MCF 10A (cell line): Measurements from ENCODE around the gene SGCD. TPM values are rescaled to one million over a fixed set of nuclear protein-coding genes. Genes with fewer than 3 reads are reported as not detected.

Source experiments
- Bru-seq: library from RNA; stranded (reverse); fragments of 400-500 nt; gene quantifications from one replicate; lab custom pipeline; 2021; lab: Mats Ljungman, UMichigan
- BruChase-seq, 2 experiments: library from RNA; stranded (reverse); fragments of 400-500 nt; gene quantifications; one replicate each; lab custom pipeline; 2021; lab: Mats Ljungman, UMichigan
- BruUV-seq: library from RNA; stranded (reverse); fragments of 400-500 nt; replicated peaks from 2 replicates; lab custom pipeline; 2021; lab: Mats Ljungman, UMichigan
- CTCF ChIA-PET: fragments of 300-600 bp; sonication (Branson Sonifier 250); formaldehyde crosslinking; extraction: SDS; loops from one replicate; lab custom pipeline; 2021; ENCODE audit warnings: antibody characterized with exemption, inconsistent platforms; lab: Yijun Ruan, JAX
- POLR2A ChIA-PET: fragments of 300-600, 350-650 bp; sonication (Branson Sonifier 250); formaldehyde crosslinking; extraction: SDS; loops from one replicate; lab custom pipeline; 2020; ENCODE audit warnings: antibody characterized with exemption, inconsistent platforms; lab: Yijun Ruan, JAX
- DNase-seq: peaks from one replicate; pipeline ENCODE4 v3.0.0-alpha.2; 2018; ENCODE audit not compliant: unreplicated experiment
- H3K27ac Mint-ChIP-seq: one replicate; pipeline ENCODE4 v1.8.0; 2022; ENCODE audit warnings: mild to moderate bottlenecking, low read depth, mixed read lengths; ENCODE audit not compliant: unreplicated experiment
- H3K27me3 Mint-ChIP-seq: one replicate; pipeline ENCODE4 v1.8.0; 2022; ENCODE audit warnings: mixed read lengths; ENCODE audit not compliant: insufficient read depth, unreplicated experiment
- H3K36me3 Mint-ChIP-seq: one replicate; pipeline ENCODE4 v1.8.0; 2022; ENCODE audit warnings: mild to moderate bottlenecking, moderate library complexity, mixed read lengths; ENCODE audit not compliant: insufficient read depth, unreplicated experiment
- H3K4me1 Mint-ChIP-seq: one replicate; pipeline ENCODE4 v1.8.0; 2022; ENCODE audit warnings: mixed read lengths; ENCODE audit not compliant: insufficient read depth, unreplicated experiment
- H3K4me3 Mint-ChIP-seq: one replicate; pipeline ENCODE4 v1.8.0; 2022; ENCODE audit warnings: mild to moderate bottlenecking, moderate library complexity, mixed read lengths; ENCODE audit not compliant: unreplicated experiment
- H3K9me3 Mint-ChIP-seq: one replicate; pipeline ENCODE4 v1.8.0; 2022; ENCODE audit warnings: mixed read lengths; ENCODE audit not compliant: unreplicated experiment
- intact Hi-C: fragments of 100-400 bp; cut with micrococcal nuclease; formaldehyde crosslinking; loops from 2 replicates; pipeline ENCODE4 v1.14.1; 2022
- long read RNA-seq: library from polyadenylated mRNA; stranded (forward); transcript quantifications from one replicate; pipeline ENCODE4 v2.0.0, GENCODE V29; 2022
- total RNA-seq: library from RNA; stranded (reverse); gene quantifications from 2 replicates; pipeline ENCODE4 v1.2.3, GENCODE V29; 2022
- TF ChIP-seq, protein P1 (sequence below): fragments of 200-600 bp; IDR thresholded peaks from one replicate; pipeline ENCODE4 v1.8.0; 2022; ENCODE audit warnings: antibody characterized with exemption, mild to moderate bottlenecking; ENCODE audit not compliant: unreplicated experiment

Gene SGCD
- 0.14 TPM in 1 of 2 replicates, not detected in the other for total RNA-seq
- percentile 8 among the genes with signal in this experiment for Bru-seq, nascent RNA
- BruChase-seq, experiment 1, labeled RNA remaining after a 6-hour chase, result percentile 7 among the genes with signal in this experiment
- BruChase-seq, experiment 2, labeled RNA remaining after a 2-hour chase, result percentile 6 among the genes with signal in this experiment
- long read RNA-seq, result 0 reads

DNA sequence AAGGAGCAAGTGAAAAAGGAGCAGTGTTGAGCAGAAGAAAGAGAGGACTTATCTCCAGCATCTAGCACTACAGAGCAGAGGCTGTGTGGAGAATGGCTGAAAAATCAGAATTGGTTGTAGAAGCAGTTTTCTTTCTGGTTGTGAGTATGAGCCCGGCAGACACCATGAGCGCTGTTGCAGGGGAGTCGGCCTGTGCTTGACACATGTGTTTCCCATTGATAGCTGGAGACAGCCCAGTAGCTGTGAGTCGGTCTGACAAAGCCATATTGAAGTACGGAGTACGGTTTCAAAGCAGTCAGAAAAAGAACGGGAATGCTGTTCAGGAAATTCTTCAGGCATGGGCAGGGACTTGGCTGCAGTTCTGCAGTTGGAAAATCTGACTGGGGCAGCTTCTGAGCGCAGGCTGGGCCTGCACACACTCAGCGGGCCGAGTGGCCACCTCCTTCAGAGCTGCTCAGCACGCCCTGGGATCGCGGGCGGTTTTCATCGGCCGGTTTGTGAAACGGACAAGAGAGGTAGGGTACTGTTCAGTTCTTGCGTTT, at the start of gene SGCD:
SGCD (plus strand) TSS at position 447 of the 542 bp plus-strand sequence.
- H3K27ac Mint-ChIP-seq, result peak within 1 kb of the TSS; percentile 3
- peak; percentile 9 for DNase-seq
- TF ChIP-seq, protein P1, sequence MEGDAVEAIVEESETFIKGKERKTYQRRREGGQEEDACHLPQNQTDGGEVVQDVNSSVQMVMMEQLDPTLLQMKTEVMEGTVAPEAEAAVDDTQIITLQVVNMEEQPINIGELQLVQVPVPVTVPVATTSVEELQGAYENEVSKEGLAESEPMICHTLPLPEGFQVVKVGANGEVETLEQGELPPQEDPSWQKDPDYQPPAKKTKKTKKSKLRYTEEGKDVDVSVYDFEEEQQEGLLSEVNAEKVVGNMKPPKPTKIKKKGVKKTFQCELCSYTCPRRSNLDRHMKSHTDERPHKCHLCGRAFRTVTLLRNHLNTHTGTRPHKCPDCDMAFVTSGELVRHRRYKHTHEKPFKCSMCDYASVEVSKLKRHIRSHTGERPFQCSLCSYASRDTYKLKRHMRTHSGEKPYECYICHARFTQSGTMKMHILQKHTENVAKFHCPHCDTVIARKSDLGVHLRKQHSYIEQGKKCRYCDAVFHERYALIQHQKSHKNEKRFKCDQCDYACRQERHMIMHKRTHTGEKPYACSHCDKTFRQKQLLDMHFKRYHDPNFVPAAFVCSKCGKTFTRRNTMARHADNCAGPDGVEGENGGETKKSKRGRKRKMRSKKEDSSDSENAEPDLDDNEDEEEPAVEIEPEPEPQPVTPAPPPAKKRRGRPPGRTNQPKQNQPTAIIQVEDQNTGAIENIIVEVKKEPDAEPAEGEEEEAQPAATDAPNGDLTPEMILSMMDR, result no peak
- H3K4me1 Mint-ChIP-seq, result peaks cover 16% of the 10 kb centered on the region
- no peaks in the 10 kb centered on the region for H3K27me3 Mint-ChIP-seq
- peak within 1 kb of the TSS; percentile 39 for H3K4me3 Mint-ChIP-seq
- BruUV-seq, result no TSS peak
- ChIA-PET POLR2A (no interaction called here), CTCF (interaction anchor here (1.1 kb wide), 1 partner anchor 13 kb away, joined by 3 read pairs; no protein-coding TSS in a partner anchor)
- intact Hi-C loops, result no loop called here
- no peaks in the 10 kb centered on the region for H3K9me3 Mint-ChIP-seq
- no peaks in the 10 kb centered on the region for H3K36me3 Mint-ChIP-seq

DNA sequence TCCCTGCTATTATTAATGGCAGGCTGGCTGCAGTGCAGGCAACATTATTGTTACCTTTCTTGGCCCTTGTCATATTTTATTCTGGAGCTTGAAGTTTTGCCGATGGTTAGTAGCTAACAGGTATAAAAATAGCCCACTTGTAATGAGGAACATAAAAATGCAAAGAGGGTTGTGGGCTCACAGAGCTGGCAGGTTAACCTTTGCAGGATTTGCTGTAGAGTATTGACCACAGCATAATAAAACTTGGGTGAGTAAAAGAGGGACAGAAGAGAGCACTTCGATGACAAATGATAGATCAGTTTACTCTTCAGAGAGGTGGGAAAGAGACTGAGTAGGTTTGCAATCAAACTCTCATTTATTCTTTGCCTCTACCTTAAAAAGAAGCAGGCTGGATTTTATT, 49.7 kb upstream of the SGCD start:
- intact Hi-C loops, result no loop called here
- no peaks in the 10 kb centered on the region for H3K9me3 Mint-ChIP-seq
- TF ChIP-seq, protein P1, result no peak
- no TSS peak for BruUV-seq
- H3K27ac Mint-ChIP-seq, result no peak overlapping the region
- CTCF ChIA-PET, result no interaction called here
- POLR2A ChIA-PET, result no interaction called here
- no peaks in the 10 kb centered on the region for H3K36me3 Mint-ChIP-seq
- H3K27me3 Mint-ChIP-seq, result no peaks in the 10 kb centered on the region
- DNase-seq, result no peak
- H3K4me3 Mint-ChIP-seq, result no peak overlapping the region
- no peaks in the 10 kb centered on the region for H3K4me1 Mint-ChIP-seq

- no peaks in the 10 kb centered on the region for H3K27me3 Mint-ChIP-seq
- CTCF ChIA-PET, result interaction anchor here (0.5 to 0.7 kb wide), 3 partner anchors 61 to 525 kb away, joined by 3 read pairs; no protein-coding TSS in a partner anchor
- H3K4me3 Mint-ChIP-seq, result no peak overlapping the region
- peaks cover 14% of the 10 kb centered on the region for H3K9me3 Mint-ChIP-seq
- BruUV-seq, result no TSS peak
- POLR2A ChIA-PET, result no interaction called here
- intact Hi-C loops, result no loop called here
- no peaks in the 10 kb centered on the region for H3K4me1 Mint-ChIP-seq
- TF ChIP-seq, protein P1, result no peak
- no peak for DNase-seq
- no peaks in the 10 kb centered on the region for H3K36me3 Mint-ChIP-seq
- H3K27ac Mint-ChIP-seq, result no peak overlapping the region
Measured at GRCh38 chr5:156295431-156295830, 31.5 kb upstream of the SGCD start.

DNA sequence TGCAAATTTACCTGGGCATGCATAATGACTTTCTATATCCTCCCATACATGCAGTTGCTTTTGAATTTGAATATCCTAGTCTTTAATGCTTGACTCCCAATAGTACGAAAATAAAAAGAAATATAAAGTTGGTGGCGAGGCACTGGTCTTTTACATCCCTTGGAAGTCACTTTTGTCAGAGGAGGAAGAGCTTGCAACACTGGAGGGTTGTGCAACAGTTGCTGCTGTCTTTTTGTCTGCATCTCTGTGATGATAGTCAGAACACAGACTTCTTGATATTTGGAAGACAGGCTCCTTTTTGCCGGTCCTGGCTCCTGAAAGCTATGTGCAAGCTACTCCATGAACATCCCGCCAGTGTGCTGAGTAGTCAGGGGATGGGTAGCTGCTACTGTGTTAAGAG, 16.8 kb upstream of the SGCD start:
- H3K4me1 Mint-ChIP-seq, result no peaks in the 10 kb centered on the region
- peaks cover 23% of the 10 kb centered on the region for H3K9me3 Mint-ChIP-seq
- no peak for DNase-seq
- POLR2A ChIA-PET, result no interaction called here
- no TSS peak for BruUV-seq
- TF ChIP-seq, protein P1, result no peak
- H3K36me3 Mint-ChIP-seq, result no peaks in the 10 kb centered on the region
- H3K4me3 Mint-ChIP-seq, result no peak overlapping the region
- no peak overlapping the region for H3K27ac Mint-ChIP-seq
- intact Hi-C loops, result no loop called here
- H3K27me3 Mint-ChIP-seq, result no peaks in the 10 kb centered on the region
- CTCF ChIA-PET, result no interaction called here
